Gastrocnemius medialis (tissue), 4 donors: Measurements from ENCODE around the gene RABGAP1. TPM values are rescaled to one million over a fixed set of nuclear protein-coding genes. Genes with fewer than 3 reads are reported as not detected.

Experiments
- ATAC-seq, 2 donors: fragments of 150-250 bp; one replicate each; pipeline ENCODE4 v1.9.1; 2016
- DNase-seq, 2 donors: peaks; one replicate each; pipeline ENCODE4 v3.0.0-alpha.2; 2019
- H3K27ac ChIP-seq, 4 donors: fragments of 200-600 bp; sonication (generic); 1 replicate in 1 of 4; 2 replicates in 3 of 4; pipeline ENCODE4 v1.5.1; 2016 to 2018; ENCODE audit warnings: mild to moderate bottlenecking in 2 of 4, moderate library complexity in 1 of 4
- H3K27me3 ChIP-seq, 3 donors: fragments of 200-600 bp; sonication (generic) in 2 of 3; 1 replicate in 1 of 3; 2 replicates in 2 of 3; pipeline versions ENCODE4 v1.5.1 to v1.6.0; 2016 to 2019; ENCODE audit warnings: mild to moderate bottlenecking in 1 of 3, moderate library complexity in 1 of 3
- H3K36me3 ChIP-seq, 2 donors: fragments of 200-600 bp; sonication (generic) in 1 of 2; one replicate each; pipeline ENCODE4 v1.5.1; 2017 to 2018
- H3K4me1 ChIP-seq, 2 donors: fragments of 200-600 bp; sonication (generic) in 1 of 2; one replicate each; pipeline ENCODE4 v1.5.1; 2016 to 2017; ENCODE audit warnings: mild to moderate bottlenecking in 2 of 2
- H3K4me3 ChIP-seq, 4 donors: fragments of 200-600 bp; sonication (generic) in 3 of 4; 1 replicate in 1 of 4; 2 replicates in 3 of 4; pipeline ENCODE4 v1.5.1; 2016 to 2019; ENCODE audit warnings: mild to moderate bottlenecking in 2 of 4
- H3K9me3 ChIP-seq, 3 donors: fragments of 200-600 bp; sonication (generic) in 2 of 3; 1 replicate in 1 of 3; 2 replicates in 2 of 3; pipeline ENCODE4 v1.5.1; 2016 to 2019
- POLR2A ChIP-seq, 2 donors: fragments of 450-650 bp; IDR thresholded peaks; one replicate each; pipeline ENCODE4 v1.6.1; 2017; ENCODE audit warnings: antibody characterized with exemption in 2 of 2, mild to moderate bottlenecking in 2 of 2, moderate library complexity in 2 of 2
- in situ Hi-C, 4 donors: fragments of 200-750 bp; cut with MboI; loops; one replicate each; pipeline versions ENCODE4 v1.15.0 to v1.8.0; 2017; ENCODE audit warnings: low sequenced_read_pairs in 4 of 4
- intact Hi-C: fragments of 100-400 bp; cut with DNase I; formaldehyde crosslinking; loops from one replicate; pipeline ENCODE4 v1.15.1; 2023; ENCODE audit warnings: low total_unique reads
- total RNA-seq, 4 donors: library from RNA; depleted of rRNA; stranded (reverse); fragments of >200 nt; gene quantifications; one replicate each; pipeline versions ENCODE4 v1.1.0 to v1.2.3, GENCODE V29; 2016
- TF ChIP-seq, protein P1 (sequence below), 5 experiments: fragments of 450-650 bp in 3 of 5; fragments of 200-600 bp in 2 of 5; sonication (generic) in 2 of 5; IDR thresholded peaks in 4 of 5; conservative IDR thresholded peaks in 1 of 5; 1 replicate in 4 of 5; 2 replicates in 1 of 5; pipeline ENCODE4 v1.5.1; 2016 to 2019; ENCODE audit warnings: antibody characterized with exemption in 5 of 5, mild to moderate bottlenecking in 3 of 5, moderate library complexity in 3 of 5

The RABGAP1 gene
- total RNA-seq, 4 donors from 2014 or later: 23.7 to 33.8 (median 26.6) TPM

DNA sequence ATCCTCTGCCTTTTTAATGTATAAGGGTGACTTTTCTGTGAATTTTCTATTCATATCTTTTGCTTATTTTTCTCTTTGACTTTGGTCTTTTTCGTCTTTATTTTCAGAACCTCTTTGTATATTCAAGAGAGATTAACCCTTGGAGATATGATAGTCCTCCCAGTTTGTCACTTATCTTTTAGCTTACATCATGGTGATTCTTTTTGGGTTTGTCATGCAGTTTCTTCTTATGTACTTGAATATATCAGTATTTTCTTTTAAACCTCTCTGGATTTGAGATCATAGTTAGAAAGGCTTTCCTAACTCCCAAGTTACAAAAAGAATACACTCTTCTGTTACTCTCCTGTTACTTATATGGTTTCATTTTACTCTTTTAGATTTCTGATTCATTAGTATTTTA lies 65.1 kb downstream of the RABGAP1 start:
- no peaks in the 10 kb centered on the region for H3K9me3 ChIP-seq
- H3K27me3 ChIP-seq: no peaks in the 10 kb centered on the region
- no peak overlapping the region for H3K4me3 ChIP-seq
- no peak overlapping the region for H3K27ac ChIP-seq
- peaks cover 0 to 48% of the 10 kb centered on the region in 2 donors for H3K36me3 ChIP-seq
- no peak for DNase-seq
- intact Hi-C loops (no loop called here), in situ Hi-C loops (no loop called here)
- ATAC-seq: no peak
- TF ChIP-seq, protein P1, sequence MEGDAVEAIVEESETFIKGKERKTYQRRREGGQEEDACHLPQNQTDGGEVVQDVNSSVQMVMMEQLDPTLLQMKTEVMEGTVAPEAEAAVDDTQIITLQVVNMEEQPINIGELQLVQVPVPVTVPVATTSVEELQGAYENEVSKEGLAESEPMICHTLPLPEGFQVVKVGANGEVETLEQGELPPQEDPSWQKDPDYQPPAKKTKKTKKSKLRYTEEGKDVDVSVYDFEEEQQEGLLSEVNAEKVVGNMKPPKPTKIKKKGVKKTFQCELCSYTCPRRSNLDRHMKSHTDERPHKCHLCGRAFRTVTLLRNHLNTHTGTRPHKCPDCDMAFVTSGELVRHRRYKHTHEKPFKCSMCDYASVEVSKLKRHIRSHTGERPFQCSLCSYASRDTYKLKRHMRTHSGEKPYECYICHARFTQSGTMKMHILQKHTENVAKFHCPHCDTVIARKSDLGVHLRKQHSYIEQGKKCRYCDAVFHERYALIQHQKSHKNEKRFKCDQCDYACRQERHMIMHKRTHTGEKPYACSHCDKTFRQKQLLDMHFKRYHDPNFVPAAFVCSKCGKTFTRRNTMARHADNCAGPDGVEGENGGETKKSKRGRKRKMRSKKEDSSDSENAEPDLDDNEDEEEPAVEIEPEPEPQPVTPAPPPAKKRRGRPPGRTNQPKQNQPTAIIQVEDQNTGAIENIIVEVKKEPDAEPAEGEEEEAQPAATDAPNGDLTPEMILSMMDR (IDR thresholded peaks at IDR 0.05 in 4 of 5, conservative IDR thresholded peaks at IDR 0.05 in 1 of 5): no peak
- no peak for TF ChIP-seq POLR2A (IDR thresholded peaks at IDR 0.05)
- H3K4me1 ChIP-seq: peaks cover 0 to 8% of the 10 kb centered on the region in 2 donors

DNA sequence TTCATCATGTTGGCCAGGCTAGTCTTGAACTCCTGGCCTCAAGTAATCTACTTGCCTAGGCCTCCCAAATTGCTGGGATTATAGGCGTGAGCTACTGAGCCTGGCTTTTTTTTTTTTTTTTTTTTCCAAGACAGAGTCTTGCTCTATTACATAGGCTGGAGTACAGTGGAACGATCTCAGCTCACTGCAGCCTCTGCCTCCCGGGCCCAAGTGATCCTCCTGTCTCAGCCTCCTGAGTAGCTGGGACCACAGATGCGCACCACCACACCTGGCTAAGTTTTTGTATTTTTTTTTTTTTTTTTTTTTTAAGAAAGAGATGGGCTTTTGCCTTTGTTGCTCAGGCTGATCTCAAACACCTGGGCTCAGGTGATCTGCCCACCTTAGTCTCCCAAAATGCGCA lies 66.4 kb downstream of the RABGAP1 start:
- Histone ChIP-seq H3K27me3 (no peaks in the 10 kb centered on the region), H3K9me3 (no peaks in the 10 kb centered on the region), H3K36me3 (peaks cover 0 to 51% of the 10 kb centered on the region in 2 donors), H3K4me3 (no peak overlapping the region), H3K27ac (no peak overlapping the region), H3K4me1 (peaks cover 0 to 8% of the 10 kb centered on the region in 2 donors)
- intact Hi-C loops: no loop called here
- DNase-seq (no peak), ATAC-seq (no peak)
- TF ChIP-seq POLR2A (IDR thresholded peaks at IDR 0.05): no peak
- TF ChIP-seq, protein P1 (IDR thresholded peaks at IDR 0.05 in 4 of 5, conservative IDR thresholded peaks at IDR 0.05 in 1 of 5): no peak
- in situ Hi-C loops: no loop called here

GRCh38 chr9:123008909-123009308 lies 68.1 kb downstream of the RABGAP1 start:
- TF ChIP-seq, protein P1 (IDR thresholded peaks at IDR 0.05 in 4 of 5, conservative IDR thresholded peaks at IDR 0.05 in 1 of 5): no peak
- no peak for TF ChIP-seq POLR2A (IDR thresholded peaks at IDR 0.05)
- peaks cover 0 to 1% of the 10 kb centered on the region in 2 donors for H3K4me1 ChIP-seq
- ATAC-seq (no peak), DNase-seq (no peak)
- H3K27ac ChIP-seq: no peak overlapping the region
- in situ Hi-C loops: no loop called here
- H3K4me3 ChIP-seq: no peak overlapping the region
- intact Hi-C loops: no loop called here
- H3K36me3 ChIP-seq: peaks cover 0 to 57% of the 10 kb centered on the region in 2 donors
- H3K27me3 ChIP-seq: no peaks in the 10 kb centered on the region
- H3K9me3 ChIP-seq: no peaks in the 10 kb centered on the region

- ATAC-seq (no peak), DNase-seq (no peak)
- in situ Hi-C loops: no loop called here
- H3K4me1 ChIP-seq: no peaks in the 10 kb centered on the region
- intact Hi-C loops: no loop called here
- H3K4me3 ChIP-seq: no peak overlapping the region
- TF ChIP-seq POLR2A (IDR thresholded peaks at IDR 0.05): no peak
- TF ChIP-seq, protein P1 (IDR thresholded peaks at IDR 0.05 in 4 of 5, conservative IDR thresholded peaks at IDR 0.05 in 1 of 5): no peak
- H3K36me3 ChIP-seq: peaks cover 0 to 53% of the 10 kb centered on the region in 2 donors
- H3K27ac ChIP-seq: no peak overlapping the region
- H3K9me3 ChIP-seq: no peaks in the 10 kb centered on the region
- no peaks in the 10 kb centered on the region for H3K27me3 ChIP-seq
Measured at GRCh38 chr9:123011380-123011779, 70.6 kb downstream of the RABGAP1 start.

GRCh38 chr9:123011878-123012528 lies 71.2 kb downstream of the RABGAP1 start:
- ATAC-seq (no peak), DNase-seq (no peak)
- in situ Hi-C loops: no loop called here
- H3K27me3 ChIP-seq: no peaks in the 10 kb centered on the region
- TF ChIP-seq, protein P1 (IDR thresholded peaks at IDR 0.05 in 4 of 5, conservative IDR thresholded peaks at IDR 0.05 in 1 of 5): no peak
- TF ChIP-seq POLR2A (IDR thresholded peaks at IDR 0.05): no peak
- intact Hi-C loops: no loop called here
- H3K27ac ChIP-seq: no peak overlapping the region
- no peaks in the 10 kb centered on the region for H3K9me3 ChIP-seq
- H3K4me1 ChIP-seq: no peaks in the 10 kb centered on the region
- no peak overlapping the region for H3K4me3 ChIP-seq
- H3K36me3 ChIP-seq: peaks cover 0 to 53% of the 10 kb centered on the region in 2 donors
